IgD-negative memory B cell (primary cell): ENCODE data around the gene OR3A2. TPM values are rescaled to one million over a fixed set of nuclear protein-coding genes. Genes with fewer than 3 reads are reported as not detected.
"Not testable (repeated sequence)": the region's sequence is repeated elsewhere in the genome, so short reads cannot be mapped to it uniquely, and the experiment has no call there.

Experiments
- H3K27ac Mint-ChIP-seq, 3 donors: one replicate each; pipeline ENCODE4 v1.8.0; 2020 to 2022; ENCODE audit warnings: mild to moderate bottlenecking in 3 of 3, mixed read lengths in 3 of 3, moderate library complexity in 1 of 3
- H3K27me3 Mint-ChIP-seq: one replicate; pipeline ENCODE4 v1.8.0; 2021; ENCODE audit warnings: mixed read lengths
- H3K36me3 Mint-ChIP-seq: one replicate; pipeline ENCODE4 v1.8.0; 2020; ENCODE audit warnings: mild to moderate bottlenecking, mixed read lengths
- H3K4me1 Mint-ChIP-seq, 3 donors: one replicate each; pipeline ENCODE4 v1.8.0; 2020 to 2022; ENCODE audit warnings: mixed read lengths in 3 of 3, mild to moderate bottlenecking in 1 of 3
- H3K4me3 Mint-ChIP-seq, 4 donors: one replicate each; pipeline ENCODE4 v1.8.0; 2020 to 2022; ENCODE audit warnings: mild to moderate bottlenecking in 4 of 4, mixed read lengths in 4 of 4, moderate library complexity in 3 of 4
- H3K9me3 Mint-ChIP-seq, 3 donors: one replicate each; pipeline ENCODE4 v1.8.0; 2020 to 2021; ENCODE audit warnings: mixed read lengths in 3 of 3, mild to moderate bottlenecking in 1 of 3
- polyA plus RNA-seq: library from polyadenylated mRNA; unstranded; fragments of 300-500 nt; fragmentation: Illumina TruSeq; gene quantifications from one replicate; pipeline ENCODE4 v1.2.3, GENCODE V29; 2021

Gene OR3A2
- polyA plus RNA-seq, result 1.7 TPM

DNA sequence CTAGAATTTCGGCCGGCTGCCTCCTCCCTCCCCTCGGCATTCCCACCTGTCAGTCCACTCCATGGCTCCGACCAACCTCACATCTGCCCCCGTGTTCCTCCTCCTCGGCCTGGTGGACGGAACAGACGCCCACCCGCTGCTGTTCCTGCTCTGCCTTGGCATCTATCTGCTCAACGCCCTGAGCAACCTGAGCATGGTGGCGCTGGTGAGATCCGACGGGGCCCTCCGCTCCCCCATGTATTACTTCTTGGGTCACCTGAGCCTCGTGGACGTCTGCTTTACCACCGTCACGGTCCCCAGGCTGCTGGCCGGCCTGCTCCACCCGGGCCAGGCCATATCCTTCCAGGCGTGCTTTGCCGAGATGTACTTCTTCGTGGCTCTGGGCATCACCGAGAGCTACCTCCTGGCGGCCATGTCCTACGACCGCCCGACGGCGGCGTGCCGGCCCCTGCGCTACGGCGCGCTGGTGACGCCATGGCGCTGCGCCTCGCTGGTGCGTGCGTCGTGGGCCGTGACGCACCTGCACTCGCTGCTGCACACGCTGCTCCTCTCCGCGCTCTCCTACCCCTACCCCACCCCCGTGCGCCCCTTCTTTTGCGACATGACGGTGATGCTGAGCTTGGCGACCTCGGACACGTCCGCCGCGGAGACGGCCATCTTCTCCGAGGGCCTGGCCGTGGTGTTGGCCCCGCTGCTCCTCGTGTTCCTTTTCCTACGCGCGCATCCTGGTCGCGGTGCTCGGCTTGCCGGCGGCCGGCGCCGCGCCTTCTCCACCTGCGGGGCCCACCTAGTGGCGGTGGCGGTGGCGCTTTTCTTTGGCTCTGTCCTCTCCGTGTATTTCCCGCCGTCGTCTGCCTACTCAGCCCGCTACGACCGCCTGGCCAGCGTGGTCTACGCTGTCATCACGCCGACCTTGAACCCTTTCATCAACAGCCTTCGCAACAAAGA, at the start of gene OR3A2:
OR3A2 (minus strand) TSS at position 440 of the 948 bp plus-strand sequence.
- Mint-ChIP-seq H3K4me1 (peaks cover 0 to 7% (median 1%) of the 10 kb centered on the region in 3 donors), H3K36me3 (no peaks in the 10 kb centered on the region), H3K27me3 (peaks cover 28% of the 10 kb centered on the region), H3K9me3 (peaks cover 1 to 6% (median 4%) of the 10 kb centered on the region in 3 donors), H3K27ac (no peak within 1 kb of the TSS), H3K4me3 (peak within 1 kb of the TSS; percentile 17 to 91 (median 74))

DNA sequence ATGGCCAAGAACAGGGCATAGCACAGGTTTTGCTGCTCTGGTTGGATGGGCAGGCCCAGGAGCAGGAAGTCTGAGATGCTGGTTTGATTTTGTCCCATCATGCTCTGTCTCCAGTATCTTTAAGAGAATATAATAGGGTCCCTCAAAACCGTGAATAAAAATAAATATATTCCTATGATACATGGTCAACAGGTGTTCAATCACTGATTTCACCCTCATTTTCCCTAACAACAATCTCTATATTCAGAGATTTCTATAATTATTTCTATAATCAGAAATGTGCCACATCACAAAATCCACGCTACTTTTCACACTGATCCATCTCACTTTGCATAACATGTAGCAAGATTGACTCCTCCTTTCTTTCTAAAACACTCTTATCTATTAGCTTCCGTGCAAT, 47.6 kb upstream of the OR3A2 start, which contains the start of gene OR1E2:
OR1E2 (minus strand) TSS at position 101 of the 400 bp plus-strand sequence; CDS start at position 101, 0 bp downstream.
- Mint-ChIP-seq H3K27me3 (peaks cover 11% of the 10 kb centered on the region), H3K36me3 (peaks cover 2% of the 10 kb centered on the region), H3K27ac (peak within 1 kb of the TSS in 2 of 3 donors; percentile 12 to 89), H3K4me3 (no peak within 1 kb of the TSS), H3K9me3 (peaks cover 0 to 8% (median 5%) of the 10 kb centered on the region in 3 donors), H3K4me1 (peaks cover 0 to 4% (median 4%) of the 10 kb centered on the region in 3 donors)

DNA sequence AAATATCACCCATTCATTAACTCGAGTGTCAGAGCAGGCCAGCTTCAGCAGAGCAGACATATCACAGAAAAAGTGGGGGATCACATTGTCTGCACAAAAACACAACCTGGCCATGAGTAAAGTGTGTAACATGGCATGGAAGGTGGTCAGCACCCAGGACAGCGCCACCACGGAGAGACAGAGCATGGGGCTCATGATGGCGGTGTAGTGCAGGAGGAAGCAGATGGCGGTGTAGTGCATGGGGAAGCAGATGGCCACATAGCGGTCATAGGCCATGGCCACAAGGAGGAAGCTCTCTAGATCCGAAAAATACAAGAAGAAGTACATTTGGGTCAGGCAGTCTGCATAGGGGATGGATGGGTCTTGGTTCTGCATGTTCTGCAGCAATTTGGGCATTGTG, 47.1 kb upstream of the OR3A2 start:
- Mint-ChIP-seq H3K9me3 (peaks cover 0 to 11% (median 5%) of the 10 kb centered on the region in 3 donors), H3K27ac (peak overlapping the region in 1 of 3 donors; percentile 89), H3K27me3 (peaks cover 11% of the 10 kb centered on the region)
- not testable (repeated sequence) for H3K4me3 Mint-ChIP-seq, H3K36me3 Mint-ChIP-seq, H3K4me1 Mint-ChIP-seq

DNA sequence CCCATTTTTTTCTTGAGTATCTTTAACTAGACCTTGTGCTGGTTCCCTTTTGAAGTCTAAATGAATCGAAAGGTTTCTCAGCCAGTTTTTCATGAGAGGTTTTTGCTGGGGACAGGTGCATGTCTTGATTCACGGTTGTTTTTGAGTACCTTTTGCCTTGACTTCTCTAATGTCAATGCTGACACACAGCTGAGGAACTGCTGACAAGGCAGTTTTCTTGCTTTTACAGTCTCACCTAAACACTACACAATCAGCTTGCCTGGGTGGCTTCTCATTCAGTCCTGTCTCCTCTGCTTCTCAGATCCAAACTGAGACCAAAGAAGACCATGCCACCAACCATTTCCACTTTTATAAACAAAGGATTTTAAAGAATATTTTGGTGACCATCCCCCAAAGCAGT, 32.1 kb upstream of the OR3A2 start:
- H3K4me1 Mint-ChIP-seq, result peaks cover 0 to 1% (median 0%) of the 10 kb centered on the region in 3 donors
- H3K27me3 Mint-ChIP-seq, result peaks cover 19% of the 10 kb centered on the region
- H3K36me3 Mint-ChIP-seq, result no peaks in the 10 kb centered on the region
- peak overlapping the region in 1 of 4 donors; percentile 1 for H3K4me3 Mint-ChIP-seq
- H3K9me3 Mint-ChIP-seq, result peaks cover 0 to 7% (median 0%) of the 10 kb centered on the region in 3 donors
- H3K27ac Mint-ChIP-seq, result no peak overlapping the region

DNA sequence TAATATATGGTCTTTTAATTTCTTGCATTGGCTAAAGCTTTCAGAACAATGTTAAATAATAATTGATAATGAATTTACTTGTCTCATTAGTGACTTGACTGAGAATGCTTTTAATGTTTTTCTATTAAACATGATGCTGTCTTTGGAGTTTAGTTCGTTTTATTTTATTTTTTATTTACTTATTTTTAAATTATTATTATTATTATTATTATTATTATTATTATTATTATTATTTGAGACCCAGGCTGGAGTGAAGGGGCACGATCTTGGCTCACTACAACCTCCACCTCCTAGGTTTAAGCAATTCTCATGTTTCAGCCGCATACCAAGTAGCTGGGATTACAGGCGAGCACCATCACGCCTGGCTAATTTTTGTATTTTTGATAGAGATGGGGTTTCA, 29.5 kb upstream of the OR3A2 start:
- no peaks in the 10 kb centered on the region for H3K36me3 Mint-ChIP-seq

DNA sequence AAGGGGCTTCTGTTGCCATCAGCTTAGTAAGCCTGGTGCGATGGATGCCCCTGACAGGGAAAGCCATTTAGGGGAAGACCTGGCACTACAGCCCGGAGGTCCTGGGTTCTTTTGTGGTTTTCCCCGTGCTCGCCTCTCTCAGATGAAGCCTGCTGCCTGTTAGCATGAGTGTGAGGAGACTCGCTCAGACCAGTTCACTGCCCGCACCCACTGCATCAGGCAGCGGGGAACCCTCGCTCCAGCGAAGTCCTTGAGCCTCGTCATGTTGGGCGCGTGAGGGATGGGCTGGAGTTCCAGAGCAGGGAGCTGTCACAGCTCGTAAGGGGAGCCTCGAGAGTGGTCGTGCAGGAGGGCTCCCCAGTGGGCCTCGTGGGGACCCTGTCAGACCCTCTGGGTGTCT, 26.1 kb upstream of the OR3A2 start:
- not testable (repeated sequence) for H3K4me3 Mint-ChIP-seq, H3K4me1 Mint-ChIP-seq, H3K36me3 Mint-ChIP-seq, H3K27ac Mint-ChIP-seq
- peaks cover 23% of the 10 kb centered on the region for H3K27me3 Mint-ChIP-seq
- peaks cover 8 to 11% (median 10%) of the 10 kb centered on the region in 3 donors for H3K9me3 Mint-ChIP-seq

More for the DNA sequence above, 29.5 kb upstream of the OR3A2 start:
- H3K9me3 Mint-ChIP-seq, result peaks cover 0 to 7% (median 0%) of the 10 kb centered on the region in 3 donors
- H3K4me3 Mint-ChIP-seq, result no peak overlapping the region
- H3K4me1 Mint-ChIP-seq, result peaks cover 0 to 4% (median 3%) of the 10 kb centered on the region in 3 donors
- no peak overlapping the region for H3K27ac Mint-ChIP-seq
- peaks cover 22% of the 10 kb centered on the region for H3K27me3 Mint-ChIP-seq

DNA sequence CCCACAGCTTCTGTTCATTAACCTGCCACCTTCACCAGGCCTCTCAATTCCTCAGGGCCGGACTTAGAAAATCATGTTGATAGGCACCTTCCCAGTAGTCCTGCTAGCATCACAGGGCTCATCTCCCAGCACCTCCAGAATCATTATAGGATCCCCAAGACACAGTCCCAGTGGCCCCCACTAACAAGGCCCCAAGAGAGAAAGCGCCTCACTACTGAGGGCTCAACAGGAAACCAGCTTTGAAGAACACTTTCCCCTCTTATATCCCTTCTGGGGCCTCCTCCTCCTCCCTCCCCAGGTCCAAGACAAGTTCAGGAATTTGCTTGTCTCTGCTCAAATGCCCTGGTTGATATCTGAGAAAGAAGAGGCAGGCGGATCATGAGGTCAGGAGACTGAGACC, 25.0 kb upstream of the OR3A2 start, which contains the start of gene OR3A3:
OR3A3 (plus strand) TSS at position 301 of the 400 bp plus-strand sequence.
- H3K4me1 Mint-ChIP-seq, result peaks cover 0 to 4% (median 3%) of the 10 kb centered on the region in 3 donors
- H3K4me3 Mint-ChIP-seq, result no peak within 1 kb of the TSS
- no peaks in the 10 kb centered on the region for H3K36me3 Mint-ChIP-seq
- H3K27me3 Mint-ChIP-seq, result peaks cover 24% of the 10 kb centered on the region
- H3K27ac Mint-ChIP-seq, result no peak within 1 kb of the TSS
- peaks cover 11 to 19% (median 15%) of the 10 kb centered on the region in 3 donors for H3K9me3 Mint-ChIP-seq

DNA sequence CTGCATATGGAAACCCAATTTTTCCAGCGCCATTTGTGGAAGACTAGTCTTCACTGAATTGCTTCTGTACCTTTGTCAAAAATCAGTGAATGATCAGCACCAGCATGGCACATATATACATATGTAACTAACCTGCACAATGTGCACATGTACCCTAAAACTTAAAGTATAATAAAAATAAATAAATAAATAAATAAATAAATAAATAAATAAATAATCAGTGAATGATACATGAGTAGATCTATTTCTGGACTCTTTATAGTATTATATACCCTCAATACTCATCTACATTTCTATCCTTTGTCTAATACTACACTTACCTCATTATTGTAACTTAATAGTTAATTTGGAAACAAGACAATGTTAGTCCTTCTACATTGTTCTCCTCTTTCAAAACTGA, 17.7 kb upstream of the OR3A2 start:
- H3K4me1 Mint-ChIP-seq, H3K4me3 Mint-ChIP-seq, H3K27ac Mint-ChIP-seq, H3K27me3 Mint-ChIP-seq, H3K36me3 Mint-ChIP-seq: not testable (repeated sequence)
- peaks cover 8 to 20% (median 15%) of the 10 kb centered on the region in 3 donors for H3K9me3 Mint-ChIP-seq

DNA sequence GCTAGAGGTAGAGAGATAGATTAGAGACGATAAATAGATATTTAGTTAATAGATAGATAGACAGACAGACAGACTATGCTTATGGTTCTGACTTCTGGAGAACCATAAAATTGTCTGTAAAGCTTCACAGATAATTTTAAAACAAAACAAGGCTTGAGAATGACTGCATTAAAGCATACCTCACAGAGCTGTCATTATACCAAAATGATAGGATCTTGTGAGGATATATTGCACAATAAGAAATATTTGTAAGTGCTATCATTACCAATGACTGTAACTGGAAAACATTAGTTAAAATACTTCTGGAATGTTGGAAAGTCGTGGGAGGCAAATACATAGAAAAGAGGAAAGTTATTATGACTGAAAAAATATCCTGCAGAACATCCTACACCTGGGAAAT, 15.7 kb upstream of the OR3A2 start:
- H3K9me3 Mint-ChIP-seq, result peaks cover 4 to 8% (median 4%) of the 10 kb centered on the region in 3 donors
- no peaks in the 10 kb centered on the region for H3K36me3 Mint-ChIP-seq
- H3K27ac Mint-ChIP-seq, result no peak overlapping the region
- no peaks in the 10 kb centered on the region for H3K4me1 Mint-ChIP-seq
- H3K27me3 Mint-ChIP-seq, result no peaks in the 10 kb centered on the region
- H3K4me3 Mint-ChIP-seq, result no peak overlapping the region

DNA sequence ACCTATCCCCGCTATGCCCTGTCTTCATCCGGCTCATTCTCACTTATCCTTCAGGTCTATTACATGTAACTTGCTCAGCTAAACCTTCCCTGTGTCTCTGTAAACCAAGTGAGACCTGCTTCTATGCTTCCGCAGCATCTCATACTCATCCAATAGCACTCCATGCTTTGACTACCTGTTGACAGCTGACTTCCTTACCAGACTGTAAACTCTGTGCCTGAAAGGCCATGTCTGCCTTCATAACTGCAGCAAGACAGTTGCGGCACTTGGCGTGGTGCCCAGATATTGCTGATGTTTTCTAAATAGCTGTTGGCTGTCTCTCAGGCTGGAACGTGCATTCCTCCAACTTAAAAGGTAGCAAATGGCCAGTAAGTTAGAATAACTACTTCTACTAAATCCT, 13.9 kb upstream of the OR3A2 start:
- no peak overlapping the region for H3K4me3 Mint-ChIP-seq
- H3K36me3 Mint-ChIP-seq, result no peaks in the 10 kb centered on the region
- H3K4me1 Mint-ChIP-seq, result peaks cover 0 to 1% (median 0%) of the 10 kb centered on the region in 3 donors
- H3K27ac Mint-ChIP-seq, result no peak overlapping the region
- peaks cover 5% of the 10 kb centered on the region for H3K27me3 Mint-ChIP-seq
- H3K9me3 Mint-ChIP-seq, result peaks cover 0 to 2% (median 2%) of the 10 kb centered on the region in 3 donors

DNA sequence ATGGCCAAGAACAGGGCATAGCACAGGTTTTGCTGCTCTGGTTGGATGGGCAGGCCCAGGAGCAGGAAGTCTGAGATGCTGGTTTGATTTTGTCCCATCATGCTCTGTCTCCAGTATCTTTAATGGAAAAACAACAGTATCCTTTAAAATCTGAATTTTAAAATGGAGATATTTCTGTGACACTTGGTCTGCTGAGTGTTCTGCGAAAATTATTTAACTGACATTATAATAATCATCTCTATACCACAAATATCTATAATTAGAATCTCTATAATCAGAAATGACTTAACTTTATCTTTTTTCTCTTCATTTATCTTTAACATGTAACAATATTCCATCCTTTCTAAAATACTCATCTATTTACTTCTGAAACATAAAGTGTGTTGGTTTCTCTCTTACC, 12.2 kb upstream of the OR3A2 start, which contains the start of gene OR1E1:
OR1E1 (minus strand) TSS at position 101 of the 400 bp plus-strand sequence; CDS start at position 101, 0 bp downstream.
- peaks cover 0 to 1% (median 0%) of the 10 kb centered on the region in 3 donors for H3K4me1 Mint-ChIP-seq
- no peak within 1 kb of the TSS for H3K27ac Mint-ChIP-seq

DNA sequence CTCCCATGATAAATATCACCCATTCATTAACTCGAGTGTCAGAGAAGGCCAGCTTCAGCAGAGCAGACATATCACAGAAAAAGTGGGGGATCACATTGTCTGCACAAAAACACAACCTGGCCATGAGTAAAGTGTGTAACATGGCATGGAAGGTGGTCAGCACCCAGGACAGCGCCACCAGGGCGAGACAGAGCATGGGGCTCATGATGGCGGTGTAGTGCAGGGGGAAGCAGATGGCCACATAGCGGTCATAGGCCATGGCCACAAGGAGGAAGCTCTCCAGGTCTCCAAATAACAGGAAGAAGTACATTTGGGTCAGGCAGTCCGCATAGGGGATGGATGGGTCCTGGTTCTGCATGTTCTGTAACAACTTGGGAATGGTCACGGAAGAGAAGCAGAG, 11.7 kb upstream of the OR3A2 start:
- H3K27ac Mint-ChIP-seq, H3K27me3 Mint-ChIP-seq, H3K36me3 Mint-ChIP-seq, H3K4me3 Mint-ChIP-seq, H3K4me1 Mint-ChIP-seq, H3K9me3 Mint-ChIP-seq: not testable (repeated sequence)

More for the DNA sequence above, 12.2 kb upstream of the OR3A2 start, which contains the start of gene OR1E1:
- peaks cover 1% of the 10 kb centered on the region for H3K36me3 Mint-ChIP-seq
- peaks cover 0 to 4% (median 2%) of the 10 kb centered on the region in 3 donors for H3K9me3 Mint-ChIP-seq
- H3K4me3 Mint-ChIP-seq, result no peak within 1 kb of the TSS
- H3K27me3 Mint-ChIP-seq, result peaks cover 9% of the 10 kb centered on the region

DNA sequence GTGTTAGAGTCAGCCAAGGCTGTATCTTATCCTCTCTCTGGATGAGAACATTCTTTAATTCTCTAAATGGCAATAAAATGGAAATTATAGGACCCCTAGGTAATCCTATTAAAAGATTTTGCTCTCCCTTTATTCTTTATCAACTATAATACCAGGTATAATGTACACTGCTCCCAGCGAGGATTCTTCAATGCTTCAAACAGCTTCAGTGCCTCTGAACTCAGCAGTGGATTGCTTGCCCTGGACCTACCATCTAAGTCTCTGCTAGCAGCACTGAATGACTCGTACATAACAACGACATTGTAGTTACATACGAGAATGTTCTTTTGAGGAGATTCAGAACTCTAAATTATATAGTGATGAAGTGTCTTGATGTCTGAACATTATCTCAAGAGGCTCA, 3.7 kb upstream of the OR3A2 start:
- no peak overlapping the region for H3K27ac Mint-ChIP-seq
- H3K36me3 Mint-ChIP-seq, result peaks cover under 1% of the 10 kb centered on the region
- peaks cover 4 to 12% (median 4%) of the 10 kb centered on the region in 3 donors for H3K9me3 Mint-ChIP-seq
- peak overlapping the region in 1 of 4 donors; percentile 25 for H3K4me3 Mint-ChIP-seq
- H3K4me1 Mint-ChIP-seq, result peaks cover 0 to 1% (median 0%) of the 10 kb centered on the region in 3 donors
- H3K27me3 Mint-ChIP-seq, result peaks cover 22% of the 10 kb centered on the region

DNA sequence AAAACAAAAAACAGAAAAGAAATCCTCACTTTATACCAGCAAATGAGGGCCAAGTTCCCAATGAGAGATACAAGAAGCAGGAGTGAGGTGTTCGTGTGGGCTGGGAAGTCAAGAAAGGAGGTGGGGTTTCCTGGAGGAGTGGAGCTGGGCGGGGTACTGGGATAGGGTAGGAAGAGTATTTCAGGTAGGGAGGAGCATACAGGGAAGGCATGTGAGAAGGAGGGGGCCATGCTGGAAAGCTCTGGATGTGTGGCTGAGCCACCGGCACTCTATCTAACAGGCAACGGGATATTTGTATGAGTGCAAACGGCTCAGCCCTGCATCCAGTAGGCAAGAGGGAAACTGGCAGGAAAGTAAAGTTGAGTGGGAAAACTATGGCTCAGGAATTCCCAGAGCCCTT, 4.2 kb downstream of the OR3A2 start:
- no peaks in the 10 kb centered on the region for H3K36me3 Mint-ChIP-seq
- H3K9me3 Mint-ChIP-seq, result peaks cover 0 to 1% (median 1%) of the 10 kb centered on the region in 3 donors
- H3K4me3 Mint-ChIP-seq, result peak overlapping the region in 1 of 4 donors; percentile 14
- H3K4me1 Mint-ChIP-seq, result peaks cover 0 to 10% (median 0%) of the 10 kb centered on the region in 3 donors
- peaks cover 26% of the 10 kb centered on the region for H3K27me3 Mint-ChIP-seq
- no peak overlapping the region for H3K27ac Mint-ChIP-seq

DNA sequence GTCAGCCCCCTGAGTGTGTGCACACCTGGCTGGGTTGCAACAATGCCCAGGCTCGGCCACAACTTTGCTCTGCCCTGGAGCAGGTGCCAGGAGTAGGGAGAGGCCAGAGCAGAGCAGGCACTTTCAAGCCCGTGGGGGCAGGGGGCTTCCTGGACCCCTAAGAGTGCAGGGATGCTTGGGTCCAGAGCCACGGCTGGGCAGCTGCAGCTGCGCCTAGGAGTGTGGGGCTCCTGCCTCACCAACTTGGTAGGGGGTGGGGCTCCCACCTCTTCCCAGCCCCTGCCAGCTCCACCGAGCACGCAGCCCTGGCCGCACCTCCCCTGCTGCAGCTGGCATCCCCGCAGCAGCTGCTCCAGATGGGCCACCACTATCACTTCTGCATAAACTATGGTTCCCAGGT, 7.8 kb downstream of the OR3A2 start:
- no peaks in the 10 kb centered on the region for H3K36me3 Mint-ChIP-seq
- no peak overlapping the region for H3K27ac Mint-ChIP-seq
- peaks cover 0 to 16% (median 0%) of the 10 kb centered on the region in 3 donors for H3K9me3 Mint-ChIP-seq
- H3K4me3 Mint-ChIP-seq, result no peak overlapping the region
- H3K27me3 Mint-ChIP-seq, result peaks cover 14% of the 10 kb centered on the region
- H3K4me1 Mint-ChIP-seq, result peaks cover 0 to 8% (median 0%) of the 10 kb centered on the region in 3 donors
